HL-60 (cell line): ENCODE measurements around the gene PES1.

Source experiments
- DNase-seq, 2 experiments: peaks; one replicate each; pipeline ENCODE4 v3.0.0-alpha.2; 2010 to 2020; ENCODE audit warnings: low read depth in 1 of 2, low spot score in 1 of 2
- H3K27ac ChIP-seq: fragments of 250-450 bp; sonication (Bioruptor Pico); replicated peaks from 2 replicates; pipeline ENCODE4 v1.5.1; 2020; ENCODE audit warnings: mild to moderate bottlenecking, moderate library complexity
- H3K27me3 ChIP-seq: fragments of 250-450 bp; sonication (Bioruptor Pico); 2 replicates; pipeline ENCODE4 v1.5.1; 2021; ENCODE audit warnings: mild to moderate bottlenecking, moderate library complexity; ENCODE audit not compliant: insufficient read depth, poor library complexity, severe bottlenecking
- H3K4me3 ChIP-seq: replicated peaks from 2 replicates; pipeline ENCODE4 v1.5.1; 2011; ENCODE audit warnings: mild to moderate bottlenecking, control low read depth, low read length; ENCODE audit not compliant: insufficient read depth
- GABPA ChIP-seq: IDR thresholded peaks from 2 replicates; pipeline ENCODE4 v1.6.1; 2012; ENCODE audit warnings: low read depth
- POLR2AphosphoS5 ChIP-seq: IDR thresholded peaks from 2 replicates; pipeline ENCODE4 v1.6.1; 2012; ENCODE audit warnings: low read depth
- SPI1 ChIP-seq: IDR thresholded peaks from 2 replicates; pipeline ENCODE4 v1.6.1; 2012; ENCODE audit warnings: low read depth, mild to moderate bottlenecking, borderline replicate concordance
- TF ChIP-seq, protein P1 (sequence below): IDR thresholded peaks from 2 replicates; pipeline ENCODE4 v1.6.1; 2012; ENCODE audit warnings: low read depth; ENCODE audit not compliant: insufficient replicate concordance
- TF ChIP-seq, protein P2 (sequence below): IDR thresholded peaks from one replicate; pipeline ENCODE4 v1.5.1; 2011; ENCODE audit warnings: low read length, control low read depth, inconsistent platforms; ENCODE audit not compliant: insufficient read depth

PES1 gene

DNA sequence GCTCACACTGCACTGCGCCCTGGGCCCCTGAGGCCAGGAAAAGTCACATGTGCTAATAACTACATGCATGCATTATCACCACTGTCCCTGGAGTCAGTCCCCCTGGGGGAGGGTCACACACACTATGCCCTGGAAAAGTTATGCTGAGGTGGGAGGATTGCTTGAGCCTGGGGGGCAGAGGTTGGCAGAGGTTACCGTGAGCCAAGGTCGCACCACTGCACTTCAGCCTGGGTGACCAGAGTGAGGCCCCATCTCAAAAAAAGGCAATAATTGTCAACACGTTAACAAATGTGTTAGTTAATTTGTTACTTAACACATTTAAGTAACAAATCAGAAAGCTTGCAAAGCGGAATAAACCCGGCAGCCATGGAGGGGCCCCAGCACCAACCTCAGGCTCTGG is 31.8 kb downstream of the PES1 start:
- no peaks in the 10 kb centered on the region for H3K27me3 ChIP-seq
- no peak overlapping the region for H3K4me3 ChIP-seq
- no peak for DNase-seq
- no peak for TF ChIP-seq GABPA
- TF ChIP-seq POLR2AphosphoS5, result no peak
- TF ChIP-seq, protein P1, sequence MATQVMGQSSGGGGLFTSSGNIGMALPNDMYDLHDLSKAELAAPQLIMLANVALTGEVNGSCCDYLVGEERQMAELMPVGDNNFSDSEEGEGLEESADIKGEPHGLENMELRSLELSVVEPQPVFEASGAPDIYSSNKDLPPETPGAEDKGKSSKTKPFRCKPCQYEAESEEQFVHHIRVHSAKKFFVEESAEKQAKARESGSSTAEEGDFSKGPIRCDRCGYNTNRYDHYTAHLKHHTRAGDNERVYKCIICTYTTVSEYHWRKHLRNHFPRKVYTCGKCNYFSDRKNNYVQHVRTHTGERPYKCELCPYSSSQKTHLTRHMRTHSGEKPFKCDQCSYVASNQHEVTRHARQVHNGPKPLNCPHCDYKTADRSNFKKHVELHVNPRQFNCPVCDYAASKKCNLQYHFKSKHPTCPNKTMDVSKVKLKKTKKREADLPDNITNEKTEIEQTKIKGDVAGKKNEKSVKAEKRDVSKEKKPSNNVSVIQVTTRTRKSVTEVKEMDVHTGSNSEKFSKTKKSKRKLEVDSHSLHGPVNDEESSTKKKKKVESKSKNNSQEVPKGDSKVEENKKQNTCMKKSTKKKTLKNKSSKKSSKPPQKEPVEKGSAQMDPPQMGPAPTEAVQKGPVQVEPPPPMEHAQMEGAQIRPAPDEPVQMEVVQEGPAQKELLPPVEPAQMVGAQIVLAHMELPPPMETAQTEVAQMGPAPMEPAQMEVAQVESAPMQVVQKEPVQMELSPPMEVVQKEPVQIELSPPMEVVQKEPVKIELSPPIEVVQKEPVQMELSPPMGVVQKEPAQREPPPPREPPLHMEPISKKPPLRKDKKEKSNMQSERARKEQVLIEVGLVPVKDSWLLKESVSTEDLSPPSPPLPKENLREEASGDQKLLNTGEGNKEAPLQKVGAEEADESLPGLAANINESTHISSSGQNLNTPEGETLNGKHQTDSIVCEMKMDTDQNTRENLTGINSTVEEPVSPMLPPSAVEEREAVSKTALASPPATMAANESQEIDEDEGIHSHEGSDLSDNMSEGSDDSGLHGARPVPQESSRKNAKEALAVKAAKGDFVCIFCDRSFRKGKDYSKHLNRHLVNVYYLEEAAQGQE, result no peak
- TF ChIP-seq, protein P2, sequence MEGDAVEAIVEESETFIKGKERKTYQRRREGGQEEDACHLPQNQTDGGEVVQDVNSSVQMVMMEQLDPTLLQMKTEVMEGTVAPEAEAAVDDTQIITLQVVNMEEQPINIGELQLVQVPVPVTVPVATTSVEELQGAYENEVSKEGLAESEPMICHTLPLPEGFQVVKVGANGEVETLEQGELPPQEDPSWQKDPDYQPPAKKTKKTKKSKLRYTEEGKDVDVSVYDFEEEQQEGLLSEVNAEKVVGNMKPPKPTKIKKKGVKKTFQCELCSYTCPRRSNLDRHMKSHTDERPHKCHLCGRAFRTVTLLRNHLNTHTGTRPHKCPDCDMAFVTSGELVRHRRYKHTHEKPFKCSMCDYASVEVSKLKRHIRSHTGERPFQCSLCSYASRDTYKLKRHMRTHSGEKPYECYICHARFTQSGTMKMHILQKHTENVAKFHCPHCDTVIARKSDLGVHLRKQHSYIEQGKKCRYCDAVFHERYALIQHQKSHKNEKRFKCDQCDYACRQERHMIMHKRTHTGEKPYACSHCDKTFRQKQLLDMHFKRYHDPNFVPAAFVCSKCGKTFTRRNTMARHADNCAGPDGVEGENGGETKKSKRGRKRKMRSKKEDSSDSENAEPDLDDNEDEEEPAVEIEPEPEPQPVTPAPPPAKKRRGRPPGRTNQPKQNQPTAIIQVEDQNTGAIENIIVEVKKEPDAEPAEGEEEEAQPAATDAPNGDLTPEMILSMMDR, result no peak
- TF ChIP-seq SPI1, result no peak
- H3K27ac ChIP-seq, result no peak overlapping the region

DNA sequence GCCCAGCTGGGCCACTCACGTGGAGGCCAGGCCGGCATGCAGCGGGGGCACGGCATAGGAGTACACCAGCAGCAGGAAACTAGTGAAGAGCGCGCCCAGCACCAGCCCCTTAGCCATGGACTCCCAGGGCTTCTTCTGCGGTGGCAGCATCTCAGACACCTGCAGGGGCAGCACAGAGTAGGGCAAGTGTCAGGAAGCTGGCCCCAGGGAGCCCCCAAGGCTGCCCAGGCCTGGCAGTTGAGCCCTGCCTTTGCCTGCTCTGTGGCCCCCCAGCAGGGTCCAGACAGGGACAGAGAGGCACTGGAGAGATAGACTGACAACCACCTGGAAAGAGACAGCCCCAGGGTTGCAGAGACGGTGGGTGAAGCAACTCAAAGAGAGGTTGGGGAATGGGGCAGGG is 34.5 kb downstream of the PES1 start:
- DNase-seq, result no peak
- TF ChIP-seq, protein P1, result no peak
- TF ChIP-seq, protein P2, result no peak
- TF ChIP-seq GABPA (no peak), POLR2AphosphoS5 (no peak), SPI1 (no peak)
- no peak overlapping the region for H3K27ac ChIP-seq

DNA sequence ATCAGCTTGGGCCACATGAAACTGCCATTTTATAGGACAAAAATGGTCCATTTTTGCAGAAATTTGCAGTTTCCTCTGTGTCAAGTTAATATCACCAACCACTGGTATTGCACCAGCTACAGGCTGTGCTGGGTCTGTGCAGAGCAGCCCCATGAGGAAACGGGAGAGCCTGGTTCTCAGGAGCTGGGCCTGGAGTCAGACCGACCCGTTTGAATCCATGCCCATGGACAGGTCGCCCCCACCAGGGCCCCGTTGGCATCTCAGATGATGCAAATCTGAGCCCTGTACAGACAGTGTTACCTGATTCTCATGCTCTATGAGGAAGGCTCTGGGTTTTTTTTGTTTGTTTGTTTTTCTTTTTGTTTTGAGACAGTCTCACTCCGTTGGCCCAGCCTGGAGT is 35.3 kb downstream of the PES1 start:
- no peak overlapping the region for H3K27ac ChIP-seq
- TF ChIP-seq, protein P1, result no peak
- TF ChIP-seq SPI1 (no peak), POLR2AphosphoS5 (no peak), GABPA (no peak)
- TF ChIP-seq, protein P2, result no peak
- no peak overlapping the region for H3K4me3 ChIP-seq
- DNase-seq, result no peak
- no peaks in the 10 kb centered on the region for H3K27me3 ChIP-seq

More for the DNA sequence above, 34.5 kb downstream of the PES1 start:
- Histone ChIP-seq H3K4me3 (no peak overlapping the region), H3K27me3 (no peaks in the 10 kb centered on the region)
